Karpas-422 (cell line): Measurements from ENCODE around the gene C19orf81. TPM values are rescaled to one million over a fixed set of nuclear protein-coding genes. Genes with fewer than 3 reads are reported as not detected.
"Not testable (repeated sequence)": the region's sequence is repeated elsewhere in the genome, so short reads cannot be mapped to it uniquely, and the experiment has no call there.

Source experiments
- DNase-seq: peaks from one replicate; pipeline ENCODE4 v3.0.0-alpha.2; 2015
- H2AFZ ChIP-seq: fragments of 200-600 bp; sonication (generic); 2 replicates; pipeline ENCODE4 v1.6.1; 2014; ENCODE audit warnings: antibody characterized with exemption, low read length, mixed read lengths
- H3K27ac ChIP-seq: fragments of 200-600 bp; sonication (generic); 2 replicates; pipeline ENCODE4 v1.5.1; 2014; ENCODE audit warnings: mild to moderate bottlenecking, low read length, moderate library complexity
- H3K27me3 ChIP-seq: fragments of 200-600 bp; sonication (generic); 2 replicates; pipeline ENCODE4 v1.6.1; 2014; ENCODE audit warnings: low read length, mixed read lengths
- H3K36me3 ChIP-seq: fragments of 200-600 bp; sonication (generic); 2 replicates; pipeline ENCODE4 v1.6.1; 2014; ENCODE audit warnings: low read length, mixed read lengths; ENCODE audit not compliant: insufficient read depth
- H3K4me1 ChIP-seq: fragments of 200-600 bp; sonication (generic); 2 replicates; pipeline ENCODE4 v1.6.1; 2014; ENCODE audit warnings: mild to moderate bottlenecking, low read length, mixed read lengths
- H3K4me2 ChIP-seq: fragments of 200-600 bp; sonication (generic); 2 replicates; pipeline ENCODE4 v1.6.1; 2014; ENCODE audit warnings: low read length, low read depth, mild to moderate bottlenecking; ENCODE audit not compliant: poor library complexity, severe bottlenecking
- H3K4me3 ChIP-seq: fragments of 200-600 bp; sonication (generic); 2 replicates; pipeline ENCODE4 v1.5.1; 2014; ENCODE audit warnings: mild to moderate bottlenecking, antibody characterized with exemption, low read length, mixed read lengths
- H3K79me2 ChIP-seq: fragments of 200-600 bp; sonication (generic); 2 replicates; pipeline ENCODE4 v1.6.1; 2014; ENCODE audit warnings: mild to moderate bottlenecking, low read length, mixed read lengths
- H3K9ac ChIP-seq: fragments of 200-600 bp; sonication (generic); 2 replicates; pipeline ENCODE4 v1.6.0; 2014; ENCODE audit warnings: low read length
- H3K9me2 ChIP-seq: fragments of 200-600 bp; sonication (generic), shearing (Covaris generic); replicated peaks from 2 replicates; pipeline ENCODE4 v1.6.0; 2014; ENCODE audit warnings: mild to moderate bottlenecking, low read length, moderate library complexity; ENCODE audit not compliant: insufficient read depth
- H3K9me3 ChIP-seq: fragments of 300-700, 200-600 bp; sonication (generic); 2 replicates; pipeline ENCODE4 v1.6.1; 2014; ENCODE audit warnings: low read length, mixed read lengths
- H4K20me1 ChIP-seq: fragments of 200-600 bp; sonication (generic); 2 replicates; pipeline ENCODE4 v1.6.1; 2014; ENCODE audit warnings: mild to moderate bottlenecking, antibody characterized with exemption, low read length, low read depth; ENCODE audit not compliant: insufficient read depth
- total RNA-seq: library from RNA; depleted of rRNA; stranded (reverse); fragments of >200 nt; shearing (Covaris generic); gene quantifications from 2 replicates; pipeline ENCODE4 v1.2.3, GENCODE V29; 2014; ENCODE audit warnings: low replicate concordance; rRNA removed

Gene C19orf81
- total RNA-seq: 1.1 TPM in 1 of 2 replicates, not detected in the other

DNA sequence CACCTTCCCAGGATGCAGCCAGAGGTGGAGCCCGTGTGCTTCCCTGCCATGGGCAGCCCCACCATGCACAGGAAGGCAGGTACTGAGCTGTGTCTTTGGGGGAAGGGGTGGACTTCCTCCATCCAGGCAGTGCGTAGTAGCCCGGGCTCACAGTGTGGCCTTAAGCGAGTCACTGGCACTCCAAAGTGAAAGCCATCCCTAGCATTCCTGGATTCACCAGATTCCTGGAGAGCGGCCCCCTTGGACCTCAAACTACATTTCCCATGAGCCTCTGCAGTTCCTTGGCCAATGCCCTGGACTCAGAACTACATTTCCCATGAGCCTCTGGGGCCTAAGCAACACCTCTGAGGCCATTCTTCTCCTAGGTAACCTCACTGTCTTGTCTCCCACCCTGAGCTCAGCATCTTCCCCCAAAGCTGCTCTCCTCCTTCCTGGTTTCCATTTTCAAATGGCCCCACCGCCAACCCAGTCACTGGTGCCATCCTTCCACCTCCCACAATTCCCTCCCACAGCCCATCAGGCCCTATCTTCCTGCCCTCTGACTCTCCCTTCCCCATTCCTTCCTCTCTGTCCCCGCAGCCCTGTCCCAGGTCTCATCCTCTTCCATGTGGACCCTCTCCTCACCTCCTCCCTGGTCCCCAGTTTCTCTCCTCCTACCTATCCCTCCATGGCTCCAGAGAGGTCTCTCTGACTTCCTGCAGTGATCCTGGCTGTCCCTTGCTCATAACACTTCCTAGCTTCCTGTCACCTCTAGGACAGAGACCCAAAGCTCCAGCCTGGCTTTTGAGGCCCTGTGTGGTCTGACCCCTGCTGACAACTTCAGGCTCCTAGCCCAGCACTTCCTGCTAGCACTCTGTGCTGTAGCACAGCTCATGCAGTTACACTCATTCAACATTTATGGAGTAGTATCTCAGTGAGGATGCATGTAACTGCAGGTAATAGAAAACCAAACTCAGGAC is at the start of gene C19orf81:
TSS of gene C19orf81 (plus strand) at position 13 of the 959 bp plus-strand sequence. CDS start at position 13, 0 bp downstream.
- no peaks in the 10 kb centered on the region for H3K9me2 ChIP-seq
- H3K9me3 ChIP-seq: no peaks in the 10 kb centered on the region
- H3K79me2 ChIP-seq: no peaks in the 10 kb centered on the region
- peak within 1 kb of the TSS; percentile 77 for H2AFZ ChIP-seq
- no peak within 1 kb of the TSS for H3K9ac ChIP-seq
- no peak within 1 kb of the TSS for H3K4me3 ChIP-seq
- H3K27me3 ChIP-seq: no peaks in the 10 kb centered on the region
- no peak within 1 kb of the TSS for H3K4me2 ChIP-seq
- no peaks in the 10 kb centered on the region for H4K20me1 ChIP-seq
- no peaks in the 10 kb centered on the region for H3K4me1 ChIP-seq
- H3K27ac ChIP-seq: no peak within 1 kb of the TSS
- DNase-seq: peak; percentile 83
- no peaks in the 10 kb centered on the region for H3K36me3 ChIP-seq

DNA sequence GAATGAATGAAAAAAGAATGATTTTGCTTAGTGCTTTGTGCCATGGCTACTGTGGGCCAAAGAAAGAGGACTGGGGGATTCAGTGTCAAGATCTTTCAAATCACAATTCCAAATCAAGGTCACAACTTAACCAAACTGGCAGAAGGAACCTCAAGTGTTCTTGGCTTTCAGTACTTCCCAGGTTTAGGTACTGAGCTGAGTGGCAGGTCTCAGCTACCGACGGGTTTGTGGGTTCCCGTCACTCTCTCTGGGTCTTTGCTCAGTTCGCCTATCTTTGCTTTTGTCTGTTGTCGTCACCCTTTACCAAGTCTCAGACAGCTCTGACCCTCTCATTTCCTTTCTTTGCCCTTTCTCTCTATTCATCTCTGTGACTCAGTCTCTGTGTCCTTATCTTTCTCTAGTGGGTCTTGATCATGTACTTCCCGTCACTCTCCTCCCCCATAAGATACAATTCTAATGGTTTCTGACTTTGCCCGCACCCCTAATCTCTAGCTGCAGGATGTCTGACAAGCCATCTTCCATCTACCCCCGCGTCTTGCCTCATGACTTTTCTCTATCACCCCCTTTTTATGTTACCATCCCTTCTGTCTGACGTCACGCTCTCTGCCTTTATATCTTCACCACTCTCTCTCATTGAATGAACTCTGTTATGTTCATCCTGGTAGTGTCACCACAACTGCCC is 47.7 kb upstream of the C19orf81 start:
- no peak for DNase-seq
- Histone ChIP-seq H3K9me2 (no peaks in the 10 kb centered on the region), H3K9ac (no peak overlapping the region), H3K27ac (no peak overlapping the region), H2AFZ (no peak overlapping the region), H3K4me1 (no peaks in the 10 kb centered on the region), H3K9me3 (no peaks in the 10 kb centered on the region), H4K20me1 (no peaks in the 10 kb centered on the region), H3K4me2 (no peak overlapping the region), H3K36me3 (no peaks in the 10 kb centered on the region), H3K79me2 (no peaks in the 10 kb centered on the region), H3K27me3 (no peaks in the 10 kb centered on the region), H3K4me3 (no peak overlapping the region)

DNA sequence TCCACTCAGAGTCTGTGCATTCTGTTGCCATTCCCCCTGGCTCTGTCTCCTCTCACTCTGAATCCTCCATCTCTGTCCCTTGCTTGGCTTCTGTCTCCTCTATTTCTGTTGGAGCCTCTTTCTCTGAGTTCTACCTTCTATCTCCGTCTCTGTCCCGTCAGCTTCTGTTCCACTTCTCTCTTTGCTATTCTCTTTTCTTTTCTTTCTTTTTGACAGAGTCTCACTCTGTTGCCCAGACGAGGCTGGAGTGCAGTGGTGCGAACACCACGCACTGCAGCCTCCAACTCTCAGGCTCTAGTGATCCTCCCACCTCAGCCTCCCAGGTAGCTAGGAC is 47.2 kb upstream of the C19orf81 start:
- Histone ChIP-seq H3K4me1 (no peaks in the 10 kb centered on the region), H3K9ac (no peak overlapping the region), H3K27ac (no peak overlapping the region), H2AFZ (no peak overlapping the region), H3K9me2 (no peaks in the 10 kb centered on the region), H3K4me3 (no peak overlapping the region), H3K27me3 (no peaks in the 10 kb centered on the region), H3K4me2 (no peak overlapping the region), H3K36me3 (no peaks in the 10 kb centered on the region), H3K79me2 (no peaks in the 10 kb centered on the region), H3K9me3 (no peaks in the 10 kb centered on the region), H4K20me1 (no peaks in the 10 kb centered on the region)
- DNase-seq: no peak

DNA sequence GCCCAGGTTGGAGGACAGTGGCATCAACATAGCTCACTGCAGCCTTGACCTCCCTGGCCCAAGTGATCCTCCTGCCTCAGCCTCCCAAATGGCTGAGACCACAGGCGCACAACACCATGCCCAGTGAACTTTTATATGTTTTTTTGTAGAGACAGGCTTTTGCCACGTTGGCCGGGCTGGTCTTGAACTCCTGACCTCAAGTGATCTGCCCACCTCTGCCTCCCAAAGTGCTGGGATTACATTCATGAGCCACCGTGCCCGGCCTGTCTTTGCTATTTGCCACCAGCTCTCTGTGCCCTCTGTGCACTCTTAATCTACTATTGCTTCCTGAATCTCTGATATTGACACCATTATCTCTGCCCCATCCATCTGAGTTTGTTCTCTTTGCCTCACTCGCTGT is 46.7 kb upstream of the C19orf81 start:
- H3K4me1 ChIP-seq: no peaks in the 10 kb centered on the region

DNA sequence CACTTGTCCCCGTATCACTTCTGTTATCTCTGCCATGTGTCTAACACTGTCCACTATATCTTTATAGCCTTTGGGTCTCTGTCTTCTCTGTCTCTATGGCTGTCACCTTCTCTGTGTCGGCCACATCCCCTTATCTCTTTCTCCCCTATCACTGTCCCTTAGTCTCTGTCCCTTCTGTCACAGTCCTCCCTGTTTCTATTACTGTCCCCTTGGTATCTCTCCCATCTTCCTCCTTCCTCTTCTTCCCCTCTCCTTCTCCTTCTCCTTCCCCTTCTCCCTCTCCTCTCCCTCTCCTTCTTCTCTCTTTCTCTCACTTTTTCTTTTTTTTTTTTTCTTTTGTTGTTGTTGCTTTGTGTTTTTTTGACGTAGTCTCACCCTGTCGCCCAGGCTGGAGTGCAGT is 46.3 kb upstream of the C19orf81 start:
- no peaks in the 10 kb centered on the region for H3K9me3 ChIP-seq
- no peak overlapping the region for H2AFZ ChIP-seq
- no peak overlapping the region for H3K4me3 ChIP-seq
- no peak overlapping the region for H3K9ac ChIP-seq
- no peaks in the 10 kb centered on the region for H3K79me2 ChIP-seq
- no peaks in the 10 kb centered on the region for H4K20me1 ChIP-seq
- H3K4me2 ChIP-seq: no peak overlapping the region
- no peaks in the 10 kb centered on the region for H3K4me1 ChIP-seq
- DNase-seq: no peak
- no peaks in the 10 kb centered on the region for H3K9me2 ChIP-seq
- H3K36me3 ChIP-seq: no peaks in the 10 kb centered on the region
- no peaks in the 10 kb centered on the region for H3K27me3 ChIP-seq
- no peak overlapping the region for H3K27ac ChIP-seq

More for the DNA sequence above, 46.7 kb upstream of the C19orf81 start:
- no peaks in the 10 kb centered on the region for H3K79me2 ChIP-seq
- H4K20me1 ChIP-seq: no peaks in the 10 kb centered on the region
- no peak for DNase-seq
- no peak overlapping the region for H3K27ac ChIP-seq
- H3K4me2 ChIP-seq: no peak overlapping the region
- H3K9ac ChIP-seq: no peak overlapping the region
- H2AFZ ChIP-seq: no peak overlapping the region
- no peaks in the 10 kb centered on the region for H3K27me3 ChIP-seq
- no peaks in the 10 kb centered on the region for H3K36me3 ChIP-seq
- no peaks in the 10 kb centered on the region for H3K9me2 ChIP-seq
- no peak overlapping the region for H3K4me3 ChIP-seq
- H3K9me3 ChIP-seq: no peaks in the 10 kb centered on the region

DNA sequence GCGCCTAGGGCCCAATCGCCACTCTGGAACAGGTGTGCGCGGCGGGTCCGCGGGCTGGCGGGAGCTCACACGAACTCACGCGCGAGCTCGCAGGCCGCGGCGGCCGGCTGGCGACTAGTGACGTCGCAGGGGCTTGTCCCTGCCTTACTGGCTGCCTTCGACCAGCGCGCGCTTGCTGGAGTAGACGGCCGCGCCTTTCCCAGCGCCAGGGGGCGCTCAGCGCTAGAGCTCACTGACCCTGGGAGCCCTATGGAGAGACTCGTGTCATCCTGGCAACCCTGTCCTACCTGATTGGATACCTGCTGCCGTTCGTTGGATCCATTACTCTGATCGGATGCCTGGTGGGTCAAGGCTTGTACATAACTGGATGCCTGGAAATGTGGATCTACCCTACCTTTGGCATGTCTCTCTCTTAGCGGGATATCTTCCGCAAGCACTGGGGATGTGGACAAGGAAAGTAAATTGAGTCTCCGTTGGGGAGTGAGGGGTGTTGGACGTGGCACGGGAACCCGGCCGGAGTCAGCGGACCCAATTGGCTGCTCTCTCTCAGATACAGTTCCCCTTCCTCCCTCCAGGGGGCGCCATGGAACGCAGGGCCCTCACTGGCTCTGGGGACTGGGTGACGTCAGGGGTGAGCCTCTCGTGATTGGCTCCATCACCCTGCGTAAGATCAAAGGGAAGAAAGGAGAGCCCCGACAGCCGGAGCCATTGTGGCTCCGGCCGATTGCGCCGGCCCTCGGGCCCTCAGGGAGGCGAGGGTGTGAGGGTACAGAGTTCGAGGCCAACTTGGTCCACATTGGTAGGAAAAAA is 44.8 kb upstream of the C19orf81 start:
- not testable (repeated sequence) for H3K4me3 ChIP-seq, H4K20me1 ChIP-seq, H3K27ac ChIP-seq, H3K4me2 ChIP-seq, H3K9ac ChIP-seq, H3K36me3 ChIP-seq, H3K27me3 ChIP-seq, H3K79me2 ChIP-seq, H3K9me2 ChIP-seq, H2AFZ ChIP-seq, H3K4me1 ChIP-seq, DNase-seq, H3K9me3 ChIP-seq

DNA sequence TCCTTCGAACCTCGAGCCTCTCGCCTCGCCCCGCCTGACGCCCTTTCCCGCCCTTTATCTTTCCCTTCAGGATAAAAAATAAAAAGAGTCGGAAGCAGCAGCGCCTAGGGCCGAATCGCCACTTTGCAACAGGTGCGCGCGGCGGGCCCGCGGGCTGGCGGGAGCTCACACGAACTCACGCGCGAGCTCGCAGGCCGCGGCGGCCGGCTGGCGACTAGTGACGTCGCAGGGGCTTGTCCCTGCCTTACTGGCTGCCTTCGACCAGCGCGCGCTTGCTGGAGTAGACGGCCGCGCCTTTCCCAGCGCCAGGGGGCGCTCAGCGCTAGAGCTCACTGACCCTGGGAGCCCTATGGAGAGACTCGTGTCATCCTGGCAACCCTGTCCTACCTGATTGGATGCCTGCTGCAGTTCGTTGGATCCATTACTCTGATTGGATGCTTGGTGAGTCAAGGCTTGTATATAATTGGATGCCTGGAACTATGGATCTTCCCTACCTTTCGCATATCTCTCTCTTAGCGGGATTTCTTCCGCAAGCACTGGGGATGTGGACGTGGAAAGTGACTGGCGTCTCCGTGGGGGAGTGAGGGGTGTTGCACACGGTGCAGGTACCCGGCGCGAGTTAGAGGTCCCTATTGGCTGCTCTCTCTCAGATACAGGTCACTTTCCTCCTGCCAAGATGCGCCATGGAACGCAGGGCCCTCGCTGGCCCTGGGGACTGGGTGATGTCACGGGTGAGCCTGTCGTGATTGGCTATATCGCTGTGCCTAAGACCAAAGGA is 43.0 kb upstream of the C19orf81 start:
- not testable (repeated sequence) for H4K20me1 ChIP-seq, H3K4me1 ChIP-seq, H3K9me2 ChIP-seq, H3K36me3 ChIP-seq, H3K9ac ChIP-seq, H3K27ac ChIP-seq, DNase-seq, H3K4me2 ChIP-seq, H3K4me3 ChIP-seq, H3K27me3 ChIP-seq, H3K9me3 ChIP-seq, H3K79me2 ChIP-seq, H2AFZ ChIP-seq
